ENCODE results near the gene EIF3D.

EIF3D gene

GRCh38 chr22:36561291-36561811, 32.4 kb upstream of the EIF3D start:
- ATAC-seq, result no peak

DNA sequence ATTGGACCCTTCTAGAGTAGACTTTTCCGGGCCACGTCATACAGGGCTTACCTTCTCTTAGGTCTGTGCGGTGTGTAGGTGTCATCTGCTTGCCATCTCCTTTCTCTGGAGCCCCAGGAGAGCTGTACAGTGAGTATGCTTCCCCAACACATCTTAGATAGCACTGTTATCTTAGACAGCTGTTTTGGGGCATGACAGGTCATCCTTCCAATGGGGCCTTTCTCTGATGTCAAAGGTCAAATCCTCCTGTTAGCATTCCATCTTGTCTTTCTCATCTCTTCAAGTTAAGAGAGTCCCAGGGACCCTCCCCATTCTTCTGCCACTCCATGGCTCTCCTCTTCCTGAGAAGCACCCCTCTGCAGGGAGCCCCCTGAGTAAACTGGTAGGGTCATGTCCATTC, 31.0 kb upstream of the EIF3D start:
- ATAC-seq, result no peak
- TF ChIP-seq OSR1 (CRISPR knock-in tag; IDR thresholded peaks at IDR 0.05) (no peak), CSDC2 (CRISPR knock-in tag; IDR thresholded peaks at IDR 0.05) (no peak), PPARA (CRISPR knock-in tag; IDR thresholded peaks at IDR 0.05; ENCODE audit: borderline replicate concordance) (no peak), RARB (CRISPR knock-in tag; IDR thresholded peaks at IDR 0.05) (no peak), POU6F1 (CRISPR knock-in tag; IDR thresholded peaks at IDR 0.05; ENCODE audit: borderline replicate concordance, low read depth) (no peak), ZFP30 (CRISPR knock-in tag; IDR thresholded peaks at IDR 0.05) (no peak), ZFP3 (CRISPR knock-in tag; IDR thresholded peaks at IDR 0.05) (no peak), TOX (CRISPR knock-in tag; IDR thresholded peaks at IDR 0.05; ENCODE audit: borderline replicate concordance) (no peak)

More at GRCh38 chr22:36561291-36561811, 32.4 kb upstream of the EIF3D start:
- TF ChIP-seq, protein P1, sequence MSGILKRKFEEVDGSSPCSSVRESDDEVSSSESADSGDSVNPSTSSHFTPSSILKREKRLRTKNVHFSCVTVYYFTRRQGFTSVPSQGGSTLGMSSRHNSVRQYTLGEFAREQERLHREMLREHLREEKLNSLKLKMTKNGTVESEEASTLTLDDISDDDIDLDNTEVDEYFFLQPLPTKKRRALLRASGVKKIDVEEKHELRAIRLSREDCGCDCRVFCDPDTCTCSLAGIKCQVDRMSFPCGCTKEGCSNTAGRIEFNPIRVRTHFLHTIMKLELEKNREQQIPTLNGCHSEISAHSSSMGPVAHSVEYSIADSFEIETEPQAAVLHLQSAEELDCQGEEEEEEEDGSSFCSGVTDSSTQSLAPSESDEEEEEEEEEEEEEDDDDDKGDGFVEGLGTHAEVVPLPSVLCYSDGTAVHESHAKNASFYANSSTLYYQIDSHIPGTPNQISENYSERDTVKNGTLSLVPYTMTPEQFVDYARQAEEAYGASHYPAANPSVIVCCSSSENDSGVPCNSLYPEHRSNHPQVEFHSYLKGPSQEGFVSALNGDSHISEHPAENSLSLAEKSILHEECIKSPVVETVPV (CRISPR knock-in tag; IDR thresholded peaks at IDR 0.05), result no peak

DNA sequence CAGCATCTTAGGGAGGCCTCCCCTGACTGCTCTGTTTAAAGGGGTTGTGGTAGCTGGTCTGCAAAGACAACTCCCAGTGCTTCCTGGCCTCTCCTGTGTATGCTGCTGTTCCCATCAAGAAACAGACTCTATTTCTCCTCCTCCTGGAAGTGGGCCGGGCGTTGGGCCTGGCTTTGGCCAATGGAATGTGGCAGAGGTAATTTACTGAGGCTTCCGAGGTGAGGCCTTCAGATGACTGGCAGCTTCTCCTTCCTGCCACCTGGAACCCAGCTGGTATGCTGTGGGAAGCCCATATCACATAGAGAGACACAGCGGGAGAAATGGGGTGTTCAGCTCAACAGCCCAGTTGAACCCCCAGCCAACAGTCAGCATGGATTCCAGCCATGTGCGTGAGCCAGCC, 25.1 kb upstream of the EIF3D start:
- TF ChIP-seq CSDC2 (CRISPR knock-in tag; IDR thresholded peaks at IDR 0.05) (no peak), PPARA (CRISPR knock-in tag; IDR thresholded peaks at IDR 0.05; ENCODE audit: borderline replicate concordance) (no peak), OSR1 (CRISPR knock-in tag; IDR thresholded peaks at IDR 0.05) (no peak), TCF4 (CRISPR knock-in tag; IDR thresholded peaks at IDR 0.05; ENCODE audit: borderline replicate concordance) (no peak), ESRRG (CRISPR knock-in tag; IDR thresholded peaks at IDR 0.05) (no peak), ZNF565 (CRISPR knock-in tag; conservative IDR thresholded peaks at IDR 0.05; ENCODE audit: low read depth) (no peak)
- peak; percentile 34; the same call in 1 of the 3 replicates for ATAC-seq

DNA sequence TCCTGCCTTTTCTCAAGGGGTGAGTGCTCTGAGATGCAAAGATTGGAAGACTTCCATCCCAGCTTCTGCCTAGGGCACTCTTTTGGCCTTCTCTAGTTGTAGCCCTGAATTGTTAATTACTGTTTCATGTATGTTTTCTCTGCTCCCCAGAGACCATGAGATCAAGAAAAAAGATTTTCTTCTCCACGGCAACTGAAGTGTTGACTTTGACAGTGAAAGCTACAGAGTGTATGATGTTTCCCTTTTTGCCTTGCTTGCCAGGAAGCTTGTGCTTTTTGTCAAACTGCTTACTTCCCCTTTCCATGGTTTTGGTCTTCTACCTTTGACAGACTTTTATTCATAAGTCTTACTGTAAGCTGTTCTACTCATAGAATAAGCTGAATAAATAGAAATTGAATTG, 23.3 kb upstream of the EIF3D start:
- no peak for TF ChIP-seq SNAI2 (CRISPR knock-in tag; IDR thresholded peaks at IDR 0.05)
- TF ChIP-seq ZNF565 (CRISPR knock-in tag; conservative IDR thresholded peaks at IDR 0.05; ENCODE audit: low read depth), result no peak
- no peak for TF ChIP-seq TSHZ2 (CRISPR knock-in tag; IDR thresholded peaks at IDR 0.05)
- TF ChIP-seq TCF4 (CRISPR knock-in tag; IDR thresholded peaks at IDR 0.05; ENCODE audit: borderline replicate concordance), result no peak
- TF ChIP-seq CREB5 (CRISPR knock-in tag; IDR thresholded peaks at IDR 0.05; ENCODE audit: low read depth), result no peak
- no peak for TF ChIP-seq ISL1 (CRISPR knock-in tag; IDR thresholded peaks at IDR 0.05)
- TF ChIP-seq CSDC2 (CRISPR knock-in tag; IDR thresholded peaks at IDR 0.05), result no peak
- TF ChIP-seq OSR1 (CRISPR knock-in tag; IDR thresholded peaks at IDR 0.05), result no peak
- no peak for TF ChIP-seq POU6F1 (CRISPR knock-in tag; IDR thresholded peaks at IDR 0.05; ENCODE audit: borderline replicate concordance, low read depth)
- no peak for TF ChIP-seq TOX (CRISPR knock-in tag; IDR thresholded peaks at IDR 0.05; ENCODE audit: borderline replicate concordance)
- no peak for TF ChIP-seq ZFP3 (CRISPR knock-in tag; IDR thresholded peaks at IDR 0.05)
- TF ChIP-seq BACH2 (CRISPR knock-in tag; IDR thresholded peaks at IDR 0.05; ENCODE audit: borderline replicate concordance), result no peak
- TF ChIP-seq ARNTL (CRISPR knock-in tag; IDR thresholded peaks at IDR 0.05; ENCODE audit: borderline replicate concordance, low read depth), result no peak
- no peak for TF ChIP-seq ZC3H10 (CRISPR knock-in tag; IDR thresholded peaks at IDR 0.05)
- TF ChIP-seq ZNF8 (CRISPR knock-in tag; IDR thresholded peaks at IDR 0.05), result no peak
- no peak for TF ChIP-seq RARB (CRISPR knock-in tag; IDR thresholded peaks at IDR 0.05)
- TF ChIP-seq ZFP30 (CRISPR knock-in tag; IDR thresholded peaks at IDR 0.05), result no peak
- TF ChIP-seq ESRRG (CRISPR knock-in tag; IDR thresholded peaks at IDR 0.05), result no peak

More for the DNA sequence above, 23.3 kb upstream of the EIF3D start:
- no peak for ATAC-seq

All from SK-N-SH treated with all-trans-retinoic acid at 6 μM for 48 hours (cell line).